A673 (cell line): ENCODE measurements around the gene FOLH1. TPM values are rescaled to one million over a fixed set of nuclear protein-coding genes. Genes with fewer than 3 reads are reported as not detected.
"Not testable (repeated sequence)": the region's sequence is repeated elsewhere in the genome, so short reads cannot be mapped to it uniquely, and the experiment has no call there.

Experiments used
- BruUV-seq: library from RNA; stranded (reverse); fragments of 400-500 nt; replicated peaks from 2 replicates; lab custom pipeline; 2021; lab: Mats Ljungman, UMichigan
- CTCF ChIA-PET: fragments of 300-600 bp; sonication (Branson Sonifier 250); formaldehyde crosslinking; loops from one replicate; lab custom pipeline; 2022; ENCODE audit warnings: antibody characterized with exemption; lab: Charles Lee
- POLR2A ChIA-PET: fragments of 300-600 bp; sonication (Branson Sonifier 250); formaldehyde crosslinking; loops from one replicate; lab custom pipeline; 2022; ENCODE audit warnings: antibody characterized with exemption; ENCODE audit not compliant: low non-redundant PET; lab: Charles Lee
- DNase-seq: peaks from one replicate; pipeline ENCODE4 v3.0.0-alpha.2; 2015; ENCODE audit warnings: low spot score
- H3K27ac ChIP-seq: fragments of 200-600 bp; sonication (generic); 2 replicates; pipeline ENCODE4 v1.5.1; 2016; ENCODE audit warnings: mixed run types, low read depth, mild to moderate bottlenecking, mixed read lengths, antibody characterized with exemption, low read length; ENCODE audit not compliant: poor library complexity, severe bottlenecking
- H3K27me3 ChIP-seq: fragments of 200-600 bp; sonication (generic); replicated peaks from 2 replicates; pipeline ENCODE4 v1.6.1; 2017; ENCODE audit warnings: mixed run types, low read depth, mild to moderate bottlenecking, mixed read lengths, antibody characterized with exemption, low read length; ENCODE audit not compliant: insufficient read depth, poor library complexity
- H3K36me3 ChIP-seq: fragments of 200-600 bp; sonication (generic); 2 replicates; pipeline ENCODE4 v1.6.1; 2016; ENCODE audit warnings: mixed run types, mild to moderate bottlenecking, mixed read lengths, antibody characterized with exemption, low read length; ENCODE audit not compliant: insufficient read depth, poor library complexity, severe bottlenecking
- H3K4me1 ChIP-seq: fragments of 200-600 bp; sonication (generic); 2 replicates; pipeline ENCODE4 v1.6.1; 2017; ENCODE audit warnings: mixed run types, mild to moderate bottlenecking, mixed read lengths, antibody characterized with exemption, low read length; ENCODE audit not compliant: insufficient read depth, poor library complexity, severe bottlenecking
- H3K4me3 ChIP-seq: fragments of 200-600 bp; sonication (generic); 2 replicates; pipeline ENCODE4 v1.5.1; 2016; ENCODE audit warnings: low read depth, mixed run types, mild to moderate bottlenecking, mixed read lengths, low read length; ENCODE audit not compliant: poor library complexity, severe bottlenecking
- H3K9me3 ChIP-seq: fragments of 200-600 bp; sonication (generic); 2 replicates; pipeline ENCODE4 v1.6.1; 2016; ENCODE audit warnings: mixed run types, low read depth, mild to moderate bottlenecking, mixed read lengths, antibody characterized with exemption, low read length; ENCODE audit not compliant: poor library complexity, severe bottlenecking
- CTCF ChIP-seq: fragments of 300-800, 200-600 bp; sonication (generic); conservative IDR thresholded peaks from 2 replicates; pipeline ENCODE4 v1.5.1; 2017; ENCODE audit warnings: low read depth, mild to moderate bottlenecking, antibody characterized with exemption, low read length, moderate library complexity, mixed read lengths
- intact Hi-C: fragments of 100-400 bp; cut with micrococcal nuclease; formaldehyde crosslinking; loops from one replicate; pipeline ENCODE4 v1.10.0; 2022; ENCODE audit not compliant: unreplicated experiment
- total RNA-seq: library from RNA; stranded (reverse); gene quantifications from 2 replicates; pipeline ENCODE4 v1.2.3, GENCODE V29; 2021

Gene FOLH1
- total RNA-seq, 1 experiment from 2014 or later: 8.9 TPM

- no peaks in the 10 kb centered on the region for H3K9me3 ChIP-seq
- no peak overlapping the region for H3K27ac ChIP-seq
- no peak for TF ChIP-seq CTCF
- H3K27me3 ChIP-seq: no peaks in the 10 kb centered on the region
- no peak overlapping the region for H3K4me3 ChIP-seq
- H3K36me3 ChIP-seq: no peaks in the 10 kb centered on the region
- CTCF ChIA-PET: no interaction called here
- intact Hi-C loops: no loop called here
- no peak for DNase-seq
- POLR2A ChIA-PET: no interaction called here
- no TSS peak for BruUV-seq
- no peaks in the 10 kb centered on the region for H3K4me1 ChIP-seq
Observed at GRCh38 chr11:49151211-49151610, 57.2 kb downstream of the FOLH1 start.

- H3K27ac ChIP-seq, BruUV-seq, CTCF ChIA-PET, H3K27me3 ChIP-seq, H3K9me3 ChIP-seq, intact Hi-C loops, H3K4me3 ChIP-seq, H3K4me1 ChIP-seq, POLR2A ChIA-PET, DNase-seq, H3K36me3 ChIP-seq: not testable (repeated sequence)
Observed at GRCh38 chr11:49102356-49102755, 106.0 kb downstream of the FOLH1 start.

Other genes starting within 250 kb of the FOLH1 start
- not detected in 2 replicates for gene TRIM51G, start 224.7 kb downstream of the FOLH1 start, total RNA-seq
- gene TRIM49B, start 179.8 kb downstream of the FOLH1 start, total RNA-seq: not detected in 2 replicates
- not detected in 2 replicates for gene TRIM64C, start 149.5 kb downstream of the FOLH1 start, total RNA-seq